ENCODE results near the gene KDM7A. TPM values are rescaled to one million over a fixed set of nuclear protein-coding genes. Genes with fewer than 3 reads are reported as not detected.
"Not testable (repeated sequence)": the region's sequence is repeated elsewhere in the genome, so short reads cannot be mapped to it uniquely, and the experiment has no call there.

Gene KDM7A
- total and polyA plus RNA-seq, 9 donors: 3.8 to 13.2 (median 6.8) TPM

DNA sequence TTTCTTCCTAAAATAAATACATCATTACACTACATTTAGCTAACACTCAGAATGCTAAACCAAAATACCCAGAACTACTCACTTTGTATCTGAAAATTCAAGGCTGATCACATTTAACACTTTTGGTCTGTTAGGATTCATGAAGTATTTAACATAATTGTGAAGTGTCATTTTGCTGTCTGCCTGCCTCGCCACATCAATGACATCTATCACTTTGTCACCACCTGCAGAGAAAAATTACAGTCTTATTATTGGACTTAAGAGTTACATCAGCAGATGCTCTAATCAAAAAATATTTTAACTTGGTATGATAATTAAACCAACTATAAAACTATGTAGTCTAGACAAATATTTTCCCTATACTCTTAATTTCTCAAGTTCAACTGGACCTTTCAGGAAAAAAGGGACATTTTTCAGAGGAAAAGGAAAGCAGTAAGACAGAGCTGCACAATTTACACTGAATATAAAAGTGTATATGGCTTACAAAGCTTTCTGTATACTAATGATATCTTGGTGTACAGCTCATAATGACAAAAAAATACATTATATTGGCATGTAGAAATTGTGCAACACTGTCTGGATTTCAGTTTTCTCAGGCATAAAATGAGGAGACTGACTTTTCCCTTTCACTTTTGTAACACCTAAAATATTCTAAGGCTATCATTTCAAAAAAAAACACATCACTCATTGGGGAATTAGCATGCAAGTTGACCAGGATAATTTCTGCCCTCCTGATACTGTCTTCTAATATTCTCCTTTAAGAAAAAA lies 49.2 kb downstream of the KDM7A start:
- Histone ChIP-seq H3K4me1 (ENCODE audit: insufficient read depth) (no peaks in the 10 kb centered on the region), H3K36me3 (no peaks in the 10 kb centered on the region), H3K27me3 (no peaks in the 10 kb centered on the region), H3K27ac (no peak overlapping the region), H3K4me3 (no peak overlapping the region), H3K9me3 (no peaks in the 10 kb centered on the region)
- intact Hi-C loops (cut with DNase I): loop anchor here in 1 of 4 donors (5.0 kb wide), 1 partner anchor 985 kb away; no protein-coding TSS in a partner anchor
- DNase-seq: no peak
- WGBS, 3 donors: 97 to 98% (median 98%) methylated on average over 1 of the region's 1 CpG
- TF ChIP-seq POLR2A (IDR thresholded peaks at IDR 0.05): no peak
- TF ChIP-seq, protein P1, sequence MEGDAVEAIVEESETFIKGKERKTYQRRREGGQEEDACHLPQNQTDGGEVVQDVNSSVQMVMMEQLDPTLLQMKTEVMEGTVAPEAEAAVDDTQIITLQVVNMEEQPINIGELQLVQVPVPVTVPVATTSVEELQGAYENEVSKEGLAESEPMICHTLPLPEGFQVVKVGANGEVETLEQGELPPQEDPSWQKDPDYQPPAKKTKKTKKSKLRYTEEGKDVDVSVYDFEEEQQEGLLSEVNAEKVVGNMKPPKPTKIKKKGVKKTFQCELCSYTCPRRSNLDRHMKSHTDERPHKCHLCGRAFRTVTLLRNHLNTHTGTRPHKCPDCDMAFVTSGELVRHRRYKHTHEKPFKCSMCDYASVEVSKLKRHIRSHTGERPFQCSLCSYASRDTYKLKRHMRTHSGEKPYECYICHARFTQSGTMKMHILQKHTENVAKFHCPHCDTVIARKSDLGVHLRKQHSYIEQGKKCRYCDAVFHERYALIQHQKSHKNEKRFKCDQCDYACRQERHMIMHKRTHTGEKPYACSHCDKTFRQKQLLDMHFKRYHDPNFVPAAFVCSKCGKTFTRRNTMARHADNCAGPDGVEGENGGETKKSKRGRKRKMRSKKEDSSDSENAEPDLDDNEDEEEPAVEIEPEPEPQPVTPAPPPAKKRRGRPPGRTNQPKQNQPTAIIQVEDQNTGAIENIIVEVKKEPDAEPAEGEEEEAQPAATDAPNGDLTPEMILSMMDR (IDR thresholded peaks at IDR 0.05): no peak
- TF ChIP-seq EP300 (IDR thresholded peaks at IDR 0.05): no peak

- no peak overlapping the region for H3K27ac ChIP-seq
- intact Hi-C loops (cut with DNase I): loop anchor here in 1 of 4 donors (5.0 kb wide), 1 partner anchor 986 kb away; no protein-coding TSS in a partner anchor
- H3K4me1 ChIP-seq (ENCODE audit: insufficient read depth): peaks cover 2% of the 10 kb centered on the region
- DNase-seq: no peak
- H3K4me3 ChIP-seq: no peak overlapping the region
- H3K9me3 ChIP-seq: no peaks in the 10 kb centered on the region
- TF ChIP-seq EP300 (IDR thresholded peaks at IDR 0.05) (no peak), POLR2A (IDR thresholded peaks at IDR 0.05) (no peak)
- TF ChIP-seq, protein P1 (IDR thresholded peaks at IDR 0.05): no peak
- H3K36me3 ChIP-seq: no peaks in the 10 kb centered on the region
- no peaks in the 10 kb centered on the region for H3K27me3 ChIP-seq
- WGBS, 3 donors: 95 to 96% (median 96%) methylated on average over 6 of the region's 6 CpGs
Measured at GRCh38 chr7:140126435-140127034, 50.2 kb downstream of the KDM7A start.

- no peaks in the 10 kb centered on the region for H3K36me3 ChIP-seq
- intact Hi-C loops (cut with DNase I): no loop called here
- DNase-seq: no peak
- H3K9me3 ChIP-seq: no peaks in the 10 kb centered on the region
- no peaks in the 10 kb centered on the region for H3K27me3 ChIP-seq
- TF ChIP-seq, protein P1 (IDR thresholded peaks at IDR 0.05): no peak
- WGBS, 3 donors: 96 to 98% (median 97%) methylated on average over 3 of the region's 3 CpGs
- no peak overlapping the region for H3K27ac ChIP-seq
- H3K4me3 ChIP-seq: no peak overlapping the region
- peaks cover 2% of the 10 kb centered on the region for H3K4me1 ChIP-seq (ENCODE audit: insufficient read depth)
Measured at GRCh38 chr7:140122965-140123364, 53.8 kb downstream of the KDM7A start.

DNA sequence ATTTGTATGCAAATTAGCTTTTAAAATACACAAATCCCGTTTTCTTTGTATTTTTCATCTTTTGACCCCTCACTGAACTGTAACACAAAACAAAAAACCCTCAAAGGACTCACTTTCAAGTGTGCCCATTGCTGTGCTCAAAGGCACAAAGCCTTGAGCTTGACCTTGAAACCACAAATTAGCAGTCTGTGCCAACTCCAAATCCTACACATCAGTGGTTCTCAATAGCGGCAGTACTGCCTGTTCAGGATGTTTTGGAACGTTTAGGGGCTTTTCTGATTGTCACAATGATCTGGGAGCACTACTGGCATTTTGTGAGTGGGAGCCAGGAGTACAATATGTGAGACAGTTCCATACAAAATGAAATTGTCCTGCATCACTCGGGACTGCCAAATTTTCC lies 55.5 kb downstream of the KDM7A start:
- intact Hi-C loops (cut with DNase I): no loop called here

DNA sequence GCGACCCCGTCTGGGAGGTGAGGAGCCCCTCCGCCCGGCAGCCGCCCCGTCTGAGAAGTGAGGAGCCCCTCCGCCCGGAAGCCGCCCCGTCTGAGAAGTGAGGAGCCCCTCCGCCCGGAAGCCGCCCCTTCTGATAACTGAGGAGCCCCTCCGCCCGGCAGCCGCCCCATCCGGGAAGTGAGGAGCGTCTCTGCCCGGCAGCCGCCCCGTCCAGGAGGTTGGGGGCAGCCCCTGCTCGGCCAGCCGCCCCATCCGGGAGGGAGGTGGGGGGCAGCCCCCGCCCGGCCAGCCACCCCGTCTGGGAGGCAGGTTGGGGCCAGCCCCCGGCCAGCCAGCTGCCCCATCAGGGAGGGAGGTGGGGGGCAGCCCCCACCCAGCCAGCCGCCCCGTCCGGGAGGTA lies 62.0 kb downstream of the KDM7A start:
- DNase-seq; H3K27ac ChIP-seq; H3K36me3 ChIP-seq; H3K4me1 ChIP-seq (ENCODE audit: insufficient read depth); intact Hi-C loops (cut with DNase I); H3K27me3 ChIP-seq; H3K4me3 ChIP-seq; H3K9me3 ChIP-seq: not testable (repeated sequence)
- 97 to 98% (median 97%) methylated on average over 13 to 31 of the region's 31 CpGs for WGBS, 3 donors

More for the DNA sequence above, 55.5 kb downstream of the KDM7A start:
- TF ChIP-seq, protein P1 (IDR thresholded peaks at IDR 0.05): no peak
- no peak for TF ChIP-seq POLR2A (IDR thresholded peaks at IDR 0.05)
- no peak for TF ChIP-seq EP300 (IDR thresholded peaks at IDR 0.05)
- no peak overlapping the region for H3K4me3 ChIP-seq
- H3K27me3 ChIP-seq: no peaks in the 10 kb centered on the region
- 10 to 28% (median 12%) methylated on average over 4 of the region's 4 CpGs for WGBS, 3 donors
- H3K27ac ChIP-seq: no peak overlapping the region
- no peaks in the 10 kb centered on the region for H3K9me3 ChIP-seq
- peaks cover 2% of the 10 kb centered on the region for H3K4me1 ChIP-seq (ENCODE audit: insufficient read depth)
- H3K36me3 ChIP-seq: no peaks in the 10 kb centered on the region
- DNase-seq: no peak

DNA sequence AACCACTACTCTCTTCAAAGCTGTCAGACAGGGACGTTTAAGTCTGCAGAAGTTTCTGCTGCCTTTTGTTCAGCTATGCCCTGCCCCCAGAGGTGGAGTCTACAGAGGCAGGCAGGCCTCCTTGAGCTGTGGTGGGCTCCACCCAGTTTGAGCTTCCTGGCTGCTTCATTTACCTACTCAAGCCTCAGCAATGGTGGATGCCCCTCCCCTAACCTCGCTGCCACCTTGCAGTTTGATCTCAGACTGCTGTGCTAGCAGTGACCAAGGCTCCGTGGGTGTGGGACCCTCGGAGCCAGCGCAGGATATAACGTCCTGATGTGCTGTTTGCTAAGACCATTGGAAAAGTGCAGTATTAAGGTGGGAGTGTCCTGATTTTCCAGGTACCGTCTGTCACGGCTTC lies 68.0 kb downstream of the KDM7A start:
- H3K27ac ChIP-seq; DNase-seq; H3K4me3 ChIP-seq; H3K4me1 ChIP-seq (ENCODE audit: insufficient read depth); intact Hi-C loops (cut with DNase I); H3K36me3 ChIP-seq; H3K9me3 ChIP-seq; H3K27me3 ChIP-seq: not testable (repeated sequence)
- WGBS, 3 donors: 92 to 94% (median 93%) methylated on average over 8 of the region's 8 CpGs

Measured in ovary (tissue), 9 donors.